DOHH2 (cell line): ENCODE measurements around the gene LIPC.

Experiments
- H3F3A ChIP-seq: fragments of 200-600 bp; sonication (generic), shearing (Covaris generic); 2 replicates; pipeline ENCODE4 v1.6.0; 2016; ENCODE audit warnings: antibody characterized with exemption, mild to moderate bottlenecking; ENCODE audit not compliant: control insufficient read depth, insufficient read depth
- H3K27ac ChIP-seq: fragments of 200-600 bp; sonication (generic); 2 replicates; pipeline ENCODE4 v1.5.1; 2014; ENCODE audit warnings: low read depth, mild to moderate bottlenecking, low read length, moderate library complexity
- H3K27me3 ChIP-seq: fragments of 200-600 bp; sonication (generic); 2 replicates; pipeline ENCODE4 v1.6.1; 2014; ENCODE audit warnings: mild to moderate bottlenecking, low read length, mixed read lengths; ENCODE audit not compliant: control insufficient read depth
- H3K36me3 ChIP-seq: fragments of 200-600 bp; sonication (generic); 2 replicates; pipeline ENCODE4 v1.6.1; 2014; ENCODE audit warnings: mild to moderate bottlenecking, low read length, moderate library complexity, mixed read lengths; ENCODE audit not compliant: control insufficient read depth
- H3K4me1 ChIP-seq: fragments of 200-600 bp; sonication (generic); 2 replicates; pipeline ENCODE4 v1.6.1; 2014; ENCODE audit warnings: mild to moderate bottlenecking, low read length, mixed read lengths; ENCODE audit not compliant: control insufficient read depth
- H3K4me2 ChIP-seq: fragments of 200-600 bp; sonication (generic); 2 replicates; pipeline ENCODE4 v1.6.0; 2014; ENCODE audit warnings: mild to moderate bottlenecking, low read length, moderate library complexity
- H3K4me3 ChIP-seq: fragments of 200-600 bp; sonication (generic); 2 replicates; pipeline ENCODE4 v1.5.1; 2014; ENCODE audit warnings: mild to moderate bottlenecking, low read length, mixed read lengths
- H3K79me2 ChIP-seq: fragments of 200-600 bp; sonication (generic); 2 replicates; pipeline ENCODE4 v1.6.1; 2014; ENCODE audit warnings: mild to moderate bottlenecking, low read length, mixed read lengths; ENCODE audit not compliant: control insufficient read depth
- H3K9me2 ChIP-seq: fragments of 200-600 bp; sonication (generic); replicated peaks from 2 replicates; pipeline ENCODE4 v1.6.1; 2014; ENCODE audit warnings: mild to moderate bottlenecking, low read length, mixed read lengths; ENCODE audit not compliant: control insufficient read depth
- H3K9me3 ChIP-seq: fragments of 200-600 bp; sonication (generic); 2 replicates; pipeline ENCODE4 v1.6.1; 2014; ENCODE audit warnings: antibody characterized with exemption, low read length, mixed read lengths; ENCODE audit not compliant: control insufficient read depth, insufficient read depth
- H4K20me1 ChIP-seq: fragments of 200-600 bp; sonication (generic); 2 replicates; pipeline ENCODE4 v1.6.0; 2014; ENCODE audit warnings: low read depth, mild to moderate bottlenecking, antibody characterized with exemption, low read length, moderate library complexity; ENCODE audit not compliant: control insufficient read depth, insufficient read depth
- EZH2phosphoT487 ChIP-seq: fragments of 200-600 bp; sonication (generic); IDR thresholded peaks from 2 replicates; pipeline ENCODE4 v1.6.1; 2017; ENCODE audit warnings: borderline replicate concordance, mild to moderate bottlenecking, antibody characterized with exemption, low read length, moderate library complexity, mixed read lengths
- TF ChIP-seq, protein P1 (sequence below): fragments of 200-600 bp; sonication (generic); IDR thresholded peaks from one replicate; pipeline ENCODE4 v1.5.1; 2014; ENCODE audit warnings: antibody characterized with exemption, mild to moderate bottlenecking, low read depth, low read length; ENCODE audit not compliant: poor library complexity, severe bottlenecking

LIPC gene

GRCh38 chr15:58407236-58407775 is 24.5 kb upstream of the LIPC start:
- no peak overlapping the region for H3K27ac ChIP-seq
- H3K4me1 ChIP-seq, result no peaks in the 10 kb centered on the region
- no peaks in the 10 kb centered on the region for H3F3A ChIP-seq
- TF ChIP-seq EZH2phosphoT487, result no peak
- TF ChIP-seq, protein P1, sequence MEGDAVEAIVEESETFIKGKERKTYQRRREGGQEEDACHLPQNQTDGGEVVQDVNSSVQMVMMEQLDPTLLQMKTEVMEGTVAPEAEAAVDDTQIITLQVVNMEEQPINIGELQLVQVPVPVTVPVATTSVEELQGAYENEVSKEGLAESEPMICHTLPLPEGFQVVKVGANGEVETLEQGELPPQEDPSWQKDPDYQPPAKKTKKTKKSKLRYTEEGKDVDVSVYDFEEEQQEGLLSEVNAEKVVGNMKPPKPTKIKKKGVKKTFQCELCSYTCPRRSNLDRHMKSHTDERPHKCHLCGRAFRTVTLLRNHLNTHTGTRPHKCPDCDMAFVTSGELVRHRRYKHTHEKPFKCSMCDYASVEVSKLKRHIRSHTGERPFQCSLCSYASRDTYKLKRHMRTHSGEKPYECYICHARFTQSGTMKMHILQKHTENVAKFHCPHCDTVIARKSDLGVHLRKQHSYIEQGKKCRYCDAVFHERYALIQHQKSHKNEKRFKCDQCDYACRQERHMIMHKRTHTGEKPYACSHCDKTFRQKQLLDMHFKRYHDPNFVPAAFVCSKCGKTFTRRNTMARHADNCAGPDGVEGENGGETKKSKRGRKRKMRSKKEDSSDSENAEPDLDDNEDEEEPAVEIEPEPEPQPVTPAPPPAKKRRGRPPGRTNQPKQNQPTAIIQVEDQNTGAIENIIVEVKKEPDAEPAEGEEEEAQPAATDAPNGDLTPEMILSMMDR, result no peak
- peaks cover 16% of the 10 kb centered on the region; the same call in 1 of the 2 replicates for H3K27me3 ChIP-seq
- no peaks in the 10 kb centered on the region for H4K20me1 ChIP-seq
- no peaks in the 10 kb centered on the region for H3K9me2 ChIP-seq
- no peak overlapping the region for H3K4me3 ChIP-seq
- no peaks in the 10 kb centered on the region for H3K36me3 ChIP-seq
- no peaks in the 10 kb centered on the region for H3K79me2 ChIP-seq
- no peak overlapping the region for H3K4me2 ChIP-seq
- H3K9me3 ChIP-seq, result no peaks in the 10 kb centered on the region

DNA sequence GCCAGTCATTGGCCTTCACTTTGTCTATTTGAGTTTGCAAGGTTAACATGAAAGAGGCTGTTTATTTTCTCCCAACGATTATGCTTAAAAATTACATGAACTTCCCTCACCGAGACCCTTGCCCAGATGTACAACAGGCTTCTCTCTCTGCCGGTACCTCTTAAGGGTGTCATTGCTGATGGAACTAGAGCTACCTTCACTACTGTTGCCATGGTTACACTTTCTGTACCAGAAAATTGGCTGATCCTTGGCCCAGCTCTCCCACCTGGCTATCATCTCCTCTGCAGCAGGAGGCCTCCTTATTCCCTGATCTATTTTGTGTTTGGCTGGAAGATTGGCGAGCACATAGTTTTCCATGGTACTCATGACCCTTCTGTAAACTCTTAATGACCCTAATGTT is 24.0 kb upstream of the LIPC start:
- no peaks in the 10 kb centered on the region for H3K36me3 ChIP-seq
- TF ChIP-seq, protein P1, result no peak
- no peak for TF ChIP-seq EZH2phosphoT487
- no peaks in the 10 kb centered on the region for H3K79me2 ChIP-seq
- H3K4me3 ChIP-seq, result no peak overlapping the region
- no peaks in the 10 kb centered on the region for H3K4me1 ChIP-seq
- H3K9me3 ChIP-seq, result no peaks in the 10 kb centered on the region
- no peaks in the 10 kb centered on the region for H3K9me2 ChIP-seq
- H3K27ac ChIP-seq, result no peak overlapping the region
- peaks cover 16% of the 10 kb centered on the region; the same call in 1 of the 2 replicates for H3K27me3 ChIP-seq
- no peak overlapping the region for H3K4me2 ChIP-seq
- no peaks in the 10 kb centered on the region for H4K20me1 ChIP-seq
- no peaks in the 10 kb centered on the region for H3F3A ChIP-seq

DNA sequence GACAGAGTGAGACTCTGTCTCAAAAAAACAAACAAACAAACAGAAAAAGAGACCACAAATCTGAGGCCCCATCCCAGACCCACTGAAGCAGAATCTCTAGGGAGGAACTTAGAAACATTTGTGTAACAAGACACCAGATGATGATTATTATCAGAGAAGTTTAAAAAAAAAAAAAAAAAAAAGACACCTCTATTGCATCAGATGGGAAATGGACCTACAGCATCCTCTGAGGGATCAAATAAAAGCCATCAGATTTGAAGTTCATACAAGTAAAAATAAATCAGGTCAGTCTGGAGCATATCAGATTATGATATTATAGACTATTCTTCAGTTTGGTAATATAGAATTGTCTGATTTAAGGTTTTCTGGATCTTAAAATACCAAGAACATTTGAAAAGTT is 21.9 kb upstream of the LIPC start:
- TF ChIP-seq EZH2phosphoT487, result no peak
- TF ChIP-seq, protein P1, result no peak
- H3K9me2 ChIP-seq, result no peaks in the 10 kb centered on the region
- H4K20me1 ChIP-seq, result no peaks in the 10 kb centered on the region
- H3K27ac ChIP-seq, result no peak overlapping the region
- H3K36me3 ChIP-seq, result no peaks in the 10 kb centered on the region
- H3K4me2 ChIP-seq, result no peak overlapping the region
- peaks cover 14% of the 10 kb centered on the region; the same call in 1 of the 2 replicates for H3K27me3 ChIP-seq
- H3K79me2 ChIP-seq, result no peaks in the 10 kb centered on the region
- no peaks in the 10 kb centered on the region for H3F3A ChIP-seq
- H3K4me1 ChIP-seq, result no peaks in the 10 kb centered on the region
- no peaks in the 10 kb centered on the region for H3K9me3 ChIP-seq
- H3K4me3 ChIP-seq, result no peak overlapping the region
